Stimulated activated CD8-positive, alpha-beta memory T cell treated with anti-CD3 and anti-CD28 coated beads, Interleukin-15, amount 100 ng/mL, for 48 hours (primary cell): ENCODE results near the gene REXO1.
A peak's percentile ranks its signal among the peaks of the same experiment; 100 is the strongest.

Experiments used
- DNase-seq, 2 donors: peaks; one replicate each; pipeline ENCODE4 v3.0.0-alpha.2; 2020; ENCODE audit warnings: low read depth in 2 of 2

REXO1 gene

DNA sequence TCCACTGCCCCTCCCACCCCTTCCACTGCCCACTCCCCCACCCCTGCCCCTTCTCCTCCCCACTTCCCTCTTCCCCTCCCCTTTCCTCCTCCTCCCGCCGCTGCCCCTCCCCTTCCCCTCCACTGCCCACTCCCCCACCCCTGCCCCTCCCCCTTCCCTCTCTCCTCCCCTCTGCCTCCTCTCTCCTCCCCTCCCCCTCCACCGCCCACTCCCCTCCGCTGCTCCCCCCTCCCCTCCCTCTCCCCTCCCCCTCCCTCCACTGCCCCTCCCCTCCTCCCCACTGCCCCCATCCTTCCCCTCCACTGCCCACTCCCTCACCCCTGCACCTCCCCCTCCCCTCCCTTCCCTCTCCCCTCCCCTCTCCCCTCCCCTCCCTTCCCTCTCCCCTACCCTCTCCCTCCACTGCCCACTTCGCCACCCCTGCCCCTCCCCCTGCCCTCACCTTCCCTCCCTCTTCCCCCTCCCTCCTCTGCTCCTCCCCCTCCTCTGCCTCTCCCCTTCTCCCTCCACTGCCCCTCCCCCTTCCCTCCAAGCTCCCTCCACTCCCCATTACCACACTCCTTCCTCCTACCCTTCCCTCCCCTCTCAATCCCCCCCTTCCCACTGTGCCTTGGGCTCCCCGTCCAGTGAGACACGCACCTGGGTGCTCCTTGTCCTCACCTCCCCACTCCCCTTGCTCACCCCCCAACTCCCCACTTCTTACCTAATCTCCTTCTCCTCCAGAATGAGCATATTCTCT is 58.1 kb downstream of the REXO1 start:
- DNase-seq, result no peak

DNA sequence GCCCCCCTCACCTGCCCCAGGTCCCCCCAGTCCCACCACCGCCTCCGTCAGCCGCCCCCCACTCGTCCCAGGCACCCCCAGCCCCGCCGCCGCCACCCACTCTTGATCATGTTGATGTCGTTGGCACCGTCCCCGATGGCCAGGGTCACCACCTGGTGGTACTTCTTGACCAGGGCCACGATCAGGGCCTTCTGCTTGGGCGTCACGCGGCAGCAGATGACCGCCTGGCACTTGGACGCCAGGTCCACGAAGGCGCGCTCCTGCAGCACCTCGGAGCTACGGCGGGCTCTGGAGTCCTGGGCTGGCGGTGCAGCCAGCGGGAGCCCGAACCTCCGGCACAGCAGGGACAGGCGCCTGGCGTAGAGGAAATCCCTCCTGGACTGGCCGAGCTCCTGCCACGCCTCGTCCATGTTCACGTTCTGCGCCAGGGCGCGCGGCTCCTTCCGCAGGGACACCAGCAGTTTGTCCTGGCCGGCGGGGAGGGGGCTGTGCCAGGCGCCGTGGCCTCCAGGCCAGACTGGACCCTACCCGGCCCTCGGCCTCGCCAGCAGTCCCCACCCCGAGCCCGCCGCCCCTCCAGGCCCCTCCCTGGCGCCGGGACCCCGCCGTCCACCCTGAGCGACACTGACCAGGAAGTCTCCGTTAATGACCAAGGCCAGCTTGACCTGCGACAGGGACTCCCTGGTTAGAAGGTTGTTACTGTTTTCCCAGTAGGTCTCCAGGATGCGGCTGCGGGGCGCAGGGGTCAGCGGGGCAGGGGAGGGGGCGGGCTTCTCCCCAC is 58.8 kb downstream of the REXO1 start:
- no peak for DNase-seq

DNA sequence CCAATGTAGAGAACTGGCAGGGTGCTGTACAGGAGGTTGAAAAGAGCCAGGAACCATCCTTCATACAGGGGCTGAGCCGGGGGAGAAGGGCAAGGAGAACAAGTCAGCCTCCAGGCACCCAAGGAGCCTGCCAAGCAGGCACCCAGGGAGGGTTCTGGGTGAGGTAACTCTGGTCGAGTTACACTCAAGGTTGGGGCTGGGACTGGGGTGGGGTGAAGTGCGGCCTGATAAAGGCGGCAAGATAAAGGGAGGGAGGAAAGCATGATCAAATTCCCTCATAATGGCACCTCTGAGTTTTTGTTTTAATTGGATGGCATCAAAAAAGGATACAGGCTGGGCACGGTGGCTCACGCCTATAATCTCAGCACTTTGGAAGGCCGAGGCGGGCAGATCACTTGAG is 61.2 kb downstream of the REXO1 start:
- no peak for DNase-seq

DNA sequence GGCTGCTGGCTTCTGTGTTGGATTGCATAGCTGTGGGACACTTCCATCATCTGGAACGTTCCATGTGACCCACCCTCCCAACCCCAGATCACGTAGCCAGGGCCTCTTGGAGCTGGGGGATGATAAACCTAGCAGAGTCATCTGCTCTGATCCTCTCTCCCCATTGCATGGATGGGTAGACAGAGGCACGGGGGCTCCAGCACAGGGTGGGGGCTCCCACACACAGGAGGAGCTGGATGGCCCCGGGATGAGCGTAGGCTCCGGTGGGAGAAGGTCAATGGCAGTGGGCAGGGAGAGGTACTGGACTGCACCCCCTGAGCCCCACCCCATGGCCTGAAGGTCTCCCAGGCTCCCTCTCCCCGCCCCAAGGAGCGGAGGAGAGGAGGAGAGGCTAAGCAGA is 61.6 kb downstream of the REXO1 start:
- no peak for DNase-seq

DNA sequence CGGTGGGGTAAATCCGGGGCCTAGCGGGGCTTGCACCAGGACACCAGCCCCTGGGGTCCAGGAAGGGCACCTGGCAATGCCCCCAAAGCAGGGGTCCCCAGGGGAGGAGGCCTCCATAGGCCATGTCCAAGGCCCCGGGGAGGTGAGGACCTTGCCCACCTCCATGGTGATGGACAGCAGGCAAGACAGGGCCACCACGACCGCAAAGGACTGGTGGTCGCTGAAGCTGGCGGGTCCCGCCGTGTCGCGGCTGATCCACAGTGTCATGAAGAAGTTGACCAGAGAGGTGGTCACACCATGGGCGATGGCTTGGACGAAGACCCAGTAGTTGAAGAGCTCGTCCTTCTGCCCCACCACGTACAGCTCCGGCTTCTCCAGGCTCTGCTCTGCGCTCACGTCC is 63.0 kb downstream of the REXO1 start:
- DNase-seq, result no peak

DNA sequence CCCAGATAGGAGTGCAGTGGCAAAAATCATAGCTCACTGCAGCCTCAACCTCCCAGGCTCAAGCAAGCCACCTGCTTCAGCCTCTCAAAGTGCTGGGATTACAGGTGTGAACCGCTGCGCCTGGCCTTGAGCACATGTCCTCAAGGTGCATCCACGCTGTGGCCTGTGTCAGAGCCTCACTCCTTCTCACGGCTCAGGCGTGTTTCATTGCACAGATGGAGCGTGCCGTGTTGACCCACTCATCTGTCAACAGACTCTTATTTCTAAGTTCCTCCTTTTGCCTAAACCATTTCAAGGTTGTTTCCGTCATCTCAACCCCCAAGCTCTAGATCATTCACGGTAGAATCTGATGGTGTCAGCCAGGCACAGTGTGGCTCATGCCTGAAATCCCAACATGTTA is 64.4 kb downstream of the REXO1 start:
- DNase-seq, result no peak

DNA sequence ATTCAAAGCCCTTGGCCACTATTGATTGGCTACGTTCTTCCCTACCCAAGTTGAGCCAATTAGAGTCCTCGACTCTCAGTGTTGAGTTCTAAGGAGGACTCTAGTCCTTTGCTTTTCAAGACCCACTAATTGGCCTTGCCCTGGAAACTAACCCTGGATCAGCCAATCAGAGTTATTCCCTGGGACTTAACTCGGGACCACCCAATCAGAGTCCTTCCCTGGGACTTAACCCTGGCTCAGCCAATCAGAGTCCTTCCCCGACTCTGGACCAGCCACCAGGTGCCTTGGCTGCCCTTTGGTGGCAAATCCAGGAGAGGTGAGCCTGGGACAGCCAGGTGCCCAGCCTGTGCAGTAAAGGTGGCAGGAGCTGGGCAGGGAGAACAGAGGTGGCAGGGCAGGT is 64.9 kb downstream of the REXO1 start:
- no peak for DNase-seq

DNA sequence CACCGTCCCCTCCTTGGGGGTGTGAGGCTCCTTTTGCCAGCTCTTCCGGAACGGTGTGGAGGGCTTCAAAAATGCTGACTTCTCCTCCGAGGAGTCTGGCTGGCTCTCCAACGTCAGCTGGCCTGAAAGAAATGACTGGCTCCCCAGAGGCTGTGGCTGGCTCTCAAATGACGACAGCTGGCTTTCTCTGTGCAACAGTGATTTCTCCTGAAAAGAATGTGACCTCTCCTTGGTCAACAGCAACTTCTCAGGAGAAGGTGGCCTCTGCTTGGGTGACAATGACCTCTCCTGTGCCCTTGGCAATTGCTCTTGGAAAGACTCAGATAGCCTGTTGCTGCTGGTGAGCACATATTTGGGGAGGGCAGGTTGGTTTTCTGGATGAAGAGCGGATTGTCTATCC is 65.8 kb downstream of the REXO1 start:
- no peak for DNase-seq

DNA sequence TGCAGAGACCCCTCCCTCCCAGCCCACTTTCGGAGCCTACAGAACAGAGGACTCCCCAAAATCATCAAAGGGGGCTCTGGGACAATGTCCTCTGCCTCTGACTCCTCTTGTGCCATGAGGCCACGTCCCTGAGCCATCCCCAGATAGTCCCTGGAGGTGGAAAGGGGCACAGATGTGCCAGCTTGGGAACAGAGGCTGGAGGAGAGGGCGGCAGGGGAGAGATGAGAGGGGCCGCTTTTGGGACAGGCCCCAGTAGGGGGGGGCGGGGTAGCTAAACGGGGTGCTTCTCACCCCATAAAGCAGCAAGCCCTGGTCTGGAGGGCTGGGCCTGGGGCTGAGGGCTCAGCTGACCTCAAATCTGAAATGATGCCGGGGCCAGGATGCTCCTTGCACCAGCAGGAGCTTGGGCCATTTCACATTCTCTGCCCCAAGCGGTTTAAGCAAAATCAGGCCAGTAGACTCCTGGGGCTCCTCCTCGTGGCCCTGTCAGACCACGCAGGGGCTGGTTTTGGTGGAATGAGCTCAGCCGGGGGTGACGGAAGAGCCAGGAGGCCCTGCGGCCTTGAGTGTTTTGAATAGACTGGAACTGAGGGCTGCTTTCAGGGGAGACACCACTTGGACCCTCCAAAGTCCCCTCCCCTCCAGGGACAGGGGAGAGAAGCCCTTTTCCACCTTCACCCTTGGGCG is 67.9 kb downstream of the REXO1 start:
- no peak for DNase-seq

DNA sequence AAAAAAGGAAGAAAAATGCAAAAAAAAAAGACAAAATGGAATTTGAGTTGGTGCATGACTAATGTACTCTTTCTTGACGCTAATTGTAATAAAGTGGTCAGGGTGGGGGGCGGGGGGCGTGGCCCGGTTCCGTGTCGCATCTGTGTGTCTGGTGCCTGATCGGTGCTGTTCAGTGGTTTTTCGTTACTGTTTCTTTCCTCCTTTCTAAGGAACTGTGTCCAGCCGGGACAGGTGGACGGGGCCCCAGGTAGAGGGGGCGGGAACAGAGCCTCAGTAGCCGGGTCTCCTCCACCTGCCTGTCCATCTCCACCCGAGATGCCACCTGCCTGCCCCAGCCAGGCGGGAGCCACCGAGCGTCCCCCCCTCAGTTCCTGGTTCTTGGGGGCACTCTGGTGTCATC is 68.7 kb downstream of the REXO1 start:
- DNase-seq, result no peak

DNA sequence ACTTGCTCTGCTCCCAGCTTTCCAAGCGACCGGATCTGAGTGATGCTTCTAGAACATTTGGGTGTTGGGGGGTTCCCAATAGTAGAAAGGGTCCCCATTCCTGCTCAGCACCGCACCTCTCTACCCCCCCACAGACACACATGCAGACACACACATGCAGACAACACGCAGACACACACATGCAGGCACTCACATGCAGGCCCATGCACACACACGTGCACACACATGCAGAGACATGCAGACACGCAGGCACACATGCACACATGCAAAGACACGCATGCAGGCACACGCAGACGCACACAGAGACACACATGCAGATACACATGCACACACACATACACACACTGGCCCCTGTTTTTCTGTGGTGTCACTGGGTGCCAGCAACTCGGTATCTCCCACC is 71.1 kb downstream of the REXO1 start:
- DNase-seq, result no peak

DNA sequence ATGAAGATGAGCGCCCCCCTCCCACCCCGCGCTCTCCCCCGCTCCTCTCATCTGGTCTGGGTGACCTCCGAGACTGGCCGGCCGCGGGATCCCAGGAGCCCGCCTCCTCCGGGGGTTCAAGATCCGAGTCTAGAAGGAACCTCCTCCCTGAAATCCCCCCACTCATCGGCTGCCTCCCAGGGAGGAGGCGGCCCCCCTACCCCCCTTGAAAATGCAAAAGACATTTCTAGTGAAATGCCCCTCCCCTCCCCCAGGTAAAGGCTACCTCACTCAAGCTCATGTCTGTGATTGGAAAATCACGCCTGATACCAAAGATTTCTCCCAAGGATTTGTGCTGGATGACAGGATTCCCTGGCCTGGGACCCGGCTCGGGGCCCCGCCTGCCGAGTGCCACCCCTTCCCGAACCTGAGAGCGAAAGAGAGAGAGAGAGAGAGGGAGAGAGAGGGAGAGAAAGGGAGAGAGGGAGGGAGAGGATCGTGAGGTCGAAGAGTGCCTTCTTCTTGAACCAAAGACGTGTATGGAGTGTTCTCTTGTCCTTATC is 71.6 kb downstream of the REXO1 start:
- no peak for DNase-seq

DNA sequence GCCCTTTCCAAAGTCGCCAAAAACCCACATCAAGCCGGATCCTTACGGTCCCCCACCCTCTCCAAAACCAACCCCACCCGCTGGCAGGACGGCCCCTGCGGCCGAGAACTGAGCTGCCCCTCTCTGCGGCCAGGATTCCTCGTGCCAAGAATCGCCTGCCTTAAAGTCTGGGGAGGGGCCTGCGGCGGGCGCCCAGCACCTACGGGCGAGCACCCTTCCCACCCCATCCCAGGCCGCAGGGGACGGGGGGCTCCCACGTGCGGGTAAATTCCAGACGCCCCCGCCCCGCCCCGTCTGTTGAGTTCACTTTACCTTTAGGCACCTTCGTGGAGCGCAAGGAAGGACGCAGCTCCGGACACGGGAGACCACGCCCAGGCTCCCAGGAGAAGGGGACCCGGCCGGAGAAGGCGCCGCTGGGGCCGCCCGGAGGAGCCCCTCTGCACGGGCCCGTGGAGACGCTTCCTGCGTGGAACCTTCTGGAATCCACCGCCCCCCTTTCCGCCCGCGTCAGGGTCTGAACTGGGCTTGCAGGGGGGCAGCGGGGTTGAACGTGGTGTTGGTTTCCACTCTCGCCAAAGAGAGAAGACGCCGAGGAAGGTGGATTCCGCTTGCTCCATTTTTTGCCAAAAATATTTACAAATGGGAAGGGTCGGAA is 72.2 kb downstream of the REXO1 start:
- no peak for DNase-seq

DNA sequence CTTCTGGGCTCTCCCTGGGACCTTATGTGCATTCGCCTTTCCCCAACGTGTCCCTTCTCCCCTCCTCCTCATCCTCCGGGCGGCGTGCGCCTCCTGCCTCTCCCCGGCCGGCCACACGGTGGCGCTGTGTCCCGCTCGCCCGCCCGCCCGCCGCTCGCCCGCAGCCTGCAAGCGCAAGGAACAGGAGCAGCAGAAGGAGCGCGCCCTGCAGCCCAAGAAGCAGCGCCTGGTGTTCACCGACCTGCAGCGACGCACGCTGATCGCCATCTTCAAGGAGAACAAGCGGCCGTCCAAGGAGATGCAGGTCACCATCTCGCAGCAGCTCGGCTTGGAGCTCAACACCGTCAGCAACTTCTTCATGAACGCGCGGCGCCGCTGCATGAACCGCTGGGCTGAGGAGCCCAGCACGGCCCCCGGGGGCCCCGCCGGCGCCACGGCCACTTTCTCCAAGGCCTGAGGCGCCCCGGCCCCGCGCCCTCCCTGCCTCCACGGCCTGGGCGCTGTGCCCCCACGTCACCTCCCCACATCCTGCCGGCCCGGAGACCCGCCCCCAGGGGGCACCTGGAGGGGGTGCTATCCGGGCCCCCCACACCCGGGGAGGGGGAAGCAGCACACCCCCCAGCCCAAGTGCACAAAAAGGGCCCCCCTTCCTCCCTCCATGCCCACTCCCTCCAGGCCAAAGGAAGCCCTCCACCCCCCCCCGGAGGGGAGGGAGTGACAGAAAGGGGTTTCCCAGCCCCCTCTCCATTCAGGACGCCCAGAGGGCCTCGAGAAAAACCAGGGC is 73.1 kb downstream of the REXO1 start:
- DNase-seq, result no peak

DNA sequence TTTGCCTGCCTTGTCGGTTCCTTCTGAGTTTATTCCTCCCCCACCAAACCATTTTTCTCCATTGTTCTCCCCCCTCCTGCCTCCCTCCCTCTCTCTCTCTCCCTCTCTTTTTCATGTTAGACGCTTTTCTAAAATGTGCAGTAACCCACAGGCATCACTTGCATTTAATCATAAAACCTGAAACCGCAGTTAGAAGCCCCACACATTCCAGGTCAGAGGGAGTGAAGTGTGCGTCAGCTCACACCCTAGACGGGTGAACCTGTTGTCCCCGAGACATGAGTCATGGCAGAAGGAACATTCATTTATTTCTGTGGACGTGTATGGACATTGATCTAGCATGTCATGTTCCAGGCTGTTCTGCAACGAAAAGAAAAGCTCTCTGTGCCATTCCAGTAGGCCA is 75.1 kb downstream of the REXO1 start:
- DNase-seq, result no peak

DNA sequence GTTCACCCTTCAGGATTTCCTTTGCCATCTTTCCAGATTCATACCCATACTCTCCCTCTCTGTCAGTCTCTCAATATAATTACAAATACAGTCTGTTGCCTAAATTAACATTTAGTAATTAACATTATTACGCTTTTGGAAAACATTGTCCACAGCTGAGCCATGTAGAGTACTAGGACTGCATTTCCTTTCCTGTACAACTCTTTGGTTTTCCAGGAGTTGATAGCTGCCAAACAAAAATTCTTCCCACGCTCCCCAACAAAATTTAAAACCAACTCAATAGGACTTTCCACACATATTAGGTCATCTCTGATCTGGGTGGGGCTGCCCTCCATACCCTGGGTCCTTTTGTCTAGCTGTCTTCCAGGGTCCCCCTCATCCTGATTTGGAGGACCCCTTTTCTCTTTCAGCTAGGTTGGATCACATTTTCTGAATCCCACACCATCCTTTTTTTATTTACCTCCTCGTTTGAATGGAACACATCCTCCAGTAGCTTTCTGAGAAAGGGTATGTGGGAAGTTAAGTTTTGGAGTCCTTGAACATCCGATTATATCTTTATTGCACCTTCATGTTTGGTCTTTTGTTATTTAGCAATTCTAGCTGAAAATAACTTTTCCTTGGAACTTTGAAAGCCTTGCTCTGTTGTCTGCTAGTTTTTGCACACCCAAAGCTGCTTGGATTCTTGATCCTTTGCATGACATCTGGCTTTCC is 77.3 kb downstream of the REXO1 start:
- no peak for DNase-seq

DNA sequence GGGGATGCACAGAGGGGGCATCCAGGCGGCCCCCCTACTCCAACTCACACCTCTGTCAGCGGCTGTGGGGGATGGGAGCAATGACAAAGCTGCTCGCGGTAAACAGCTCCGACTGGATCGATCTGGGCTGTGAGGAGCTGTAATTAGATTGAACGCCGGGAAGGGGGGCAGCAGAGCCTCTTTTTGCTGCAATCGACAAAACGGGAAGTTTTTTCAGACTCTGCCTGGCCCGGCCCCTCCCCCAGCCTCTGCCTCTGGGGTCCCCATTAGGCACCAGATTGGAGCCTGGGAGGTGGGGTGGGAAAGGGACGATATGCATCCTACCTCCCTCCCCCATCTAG is 78.7 kb downstream of the REXO1 start:
- DNase-seq, result no peak

DNA sequence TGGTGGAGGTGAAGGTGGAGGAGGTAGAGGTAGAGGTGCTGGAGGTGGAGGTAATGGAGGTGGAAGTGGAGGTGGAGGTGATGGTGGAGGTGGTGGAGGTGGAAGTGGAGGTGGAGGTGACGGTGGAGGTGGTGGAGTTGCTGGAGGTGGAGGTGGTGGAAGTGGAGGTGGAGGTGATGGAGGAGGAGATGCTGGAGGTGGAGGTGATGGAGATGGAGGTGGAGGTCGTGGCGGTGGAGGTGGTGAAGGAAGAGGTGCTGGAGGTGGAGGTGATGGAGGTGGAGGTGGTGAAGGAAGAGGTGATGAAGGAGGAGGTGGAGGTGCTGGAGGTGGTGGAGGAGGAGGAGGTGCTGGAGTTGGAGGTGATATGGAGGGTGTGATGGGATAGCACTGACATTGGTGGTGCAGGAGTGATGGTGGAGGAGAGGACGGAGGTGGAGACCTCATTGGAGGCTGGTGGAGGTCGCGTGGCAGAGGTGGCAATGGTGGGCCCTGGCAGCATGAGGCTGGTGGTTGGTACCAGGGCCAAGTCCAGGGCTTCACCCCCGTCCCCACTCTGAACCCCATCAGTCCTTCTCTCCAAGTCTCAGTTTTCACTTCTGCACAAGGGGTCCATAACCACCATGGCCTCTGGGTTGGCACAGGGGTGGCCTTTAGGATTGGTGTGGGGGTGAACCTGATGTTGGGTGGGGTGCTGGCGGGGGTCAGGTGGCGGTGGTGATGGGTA is 79.2 kb downstream of the REXO1 start:
- no peak for DNase-seq

DNA sequence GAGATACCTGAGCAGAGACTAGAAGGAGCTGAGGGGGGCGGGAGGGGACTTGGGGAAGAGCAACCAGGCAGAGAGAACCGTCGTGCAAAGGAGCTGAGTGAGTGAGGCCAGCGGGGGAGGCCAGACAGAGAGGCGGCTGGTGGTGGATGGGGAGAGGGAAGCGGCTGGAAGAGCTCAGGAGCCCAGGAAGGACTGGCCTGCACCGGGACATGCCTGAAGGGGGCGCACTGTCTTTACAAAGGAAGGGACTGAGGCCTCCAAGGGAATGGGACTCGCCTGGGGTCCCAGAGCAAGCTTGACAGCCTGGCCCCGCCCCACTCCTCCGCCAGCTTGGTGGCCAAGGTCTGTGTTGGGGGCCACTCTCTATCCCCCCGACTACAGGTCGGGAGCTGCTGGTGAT is 80.0 kb downstream of the REXO1 start:
- no peak for DNase-seq

DNA sequence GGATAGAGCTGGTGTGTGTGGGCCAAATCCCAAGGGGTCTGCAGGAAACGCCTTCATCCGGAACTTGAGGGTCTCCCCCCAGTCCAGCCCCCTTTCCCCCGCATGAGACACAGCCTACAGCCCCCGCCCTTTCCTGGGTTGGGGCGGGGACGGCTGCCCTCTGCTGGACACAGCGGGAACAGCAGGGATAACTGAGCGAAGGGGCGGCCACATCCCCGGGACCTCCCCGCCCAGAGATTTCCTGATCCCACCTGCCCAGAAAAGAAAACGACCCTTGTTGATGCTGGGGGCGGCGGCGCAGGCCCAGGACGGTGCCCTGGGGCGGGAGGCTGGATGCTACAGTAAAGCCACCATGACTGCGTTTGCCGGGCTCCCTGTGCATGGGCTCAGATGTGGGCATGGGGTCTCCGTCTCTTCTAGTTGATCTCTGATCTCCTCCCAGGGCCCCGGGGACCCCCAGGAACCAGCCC is 80.8 kb downstream of the REXO1 start:
- peak in 1 of 2 donors; percentile 28 for DNase-seq
